Measurements from ENCODE around the gene GRM7.

- TF ChIP-seq CTCF (IDR thresholded peaks at IDR 0.05) (no peak), POLR2AphosphoS5 (IDR thresholded peaks at IDR 0.05) (no peak), POLR2A (IDR thresholded peaks at IDR 0.05) (no peak)
Observed at GRCh38 chr3:7638103-7638502, 777.2 kb downstream of the GRM7 start.
